Measurements from ENCODE around the gene NKAIN2. TPM values are rescaled to one million over a fixed set of nuclear protein-coding genes. Genes with fewer than 3 reads are reported as not detected.
"Not testable (repeated sequence)": the region's sequence is repeated elsewhere in the genome, so short reads cannot be mapped to it uniquely, and the experiment has no call there.

NKAIN2 gene
- total and polyA plus RNA-seq, 8 donors: 9.5 to 23.4 (median 18.9) TPM; not detected in 2

DNA sequence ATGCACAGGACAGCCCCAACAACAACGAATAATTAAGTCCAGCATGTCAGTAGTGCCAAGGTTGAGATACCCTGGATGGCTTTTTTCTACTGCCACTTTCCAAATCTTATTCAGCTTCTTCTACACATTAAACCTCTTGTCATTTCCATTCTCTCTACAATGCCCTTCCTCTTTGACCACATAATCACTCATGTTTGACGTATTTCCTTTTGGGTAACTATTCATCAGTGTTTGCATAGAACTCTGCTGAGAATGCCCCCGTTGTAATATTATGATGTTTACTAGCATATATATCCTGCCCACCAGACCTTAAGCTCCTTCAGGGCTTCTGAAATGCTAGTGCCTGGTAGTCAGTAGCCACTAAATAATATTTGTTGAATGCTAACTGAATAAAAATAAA lies 643.3 kb downstream of the NKAIN2 start:
- TF ChIP-seq, protein P1, sequence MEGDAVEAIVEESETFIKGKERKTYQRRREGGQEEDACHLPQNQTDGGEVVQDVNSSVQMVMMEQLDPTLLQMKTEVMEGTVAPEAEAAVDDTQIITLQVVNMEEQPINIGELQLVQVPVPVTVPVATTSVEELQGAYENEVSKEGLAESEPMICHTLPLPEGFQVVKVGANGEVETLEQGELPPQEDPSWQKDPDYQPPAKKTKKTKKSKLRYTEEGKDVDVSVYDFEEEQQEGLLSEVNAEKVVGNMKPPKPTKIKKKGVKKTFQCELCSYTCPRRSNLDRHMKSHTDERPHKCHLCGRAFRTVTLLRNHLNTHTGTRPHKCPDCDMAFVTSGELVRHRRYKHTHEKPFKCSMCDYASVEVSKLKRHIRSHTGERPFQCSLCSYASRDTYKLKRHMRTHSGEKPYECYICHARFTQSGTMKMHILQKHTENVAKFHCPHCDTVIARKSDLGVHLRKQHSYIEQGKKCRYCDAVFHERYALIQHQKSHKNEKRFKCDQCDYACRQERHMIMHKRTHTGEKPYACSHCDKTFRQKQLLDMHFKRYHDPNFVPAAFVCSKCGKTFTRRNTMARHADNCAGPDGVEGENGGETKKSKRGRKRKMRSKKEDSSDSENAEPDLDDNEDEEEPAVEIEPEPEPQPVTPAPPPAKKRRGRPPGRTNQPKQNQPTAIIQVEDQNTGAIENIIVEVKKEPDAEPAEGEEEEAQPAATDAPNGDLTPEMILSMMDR (IDR thresholded peaks at IDR 0.05): no peak
- Histone ChIP-seq H3K9me3 (no peaks in the 10 kb centered on the region), H3K36me3 (no peaks in the 10 kb centered on the region), H3K27me3 (no peaks in the 10 kb centered on the region), H3K4me3 (no peak overlapping the region), H3K27ac (no peak overlapping the region), H3K4me1 (no peaks in the 10 kb centered on the region)
- no peak for ATAC-seq
- intact Hi-C loops (cut with DNase I): no loop called here
- DNase-seq: no peak

- Histone ChIP-seq H3K36me3 (no peaks in the 10 kb centered on the region), H3K4me3 (no peak overlapping the region), H3K27me3 (no peaks in the 10 kb centered on the region), H3K9me3 (no peaks in the 10 kb centered on the region), H3K27ac (no peak overlapping the region), H3K4me1 (no peaks in the 10 kb centered on the region)
- intact Hi-C loops (cut with DNase I): no loop called here
- TF ChIP-seq, protein P1 (IDR thresholded peaks at IDR 0.05): no peak
- ATAC-seq (no peak), DNase-seq (no peak)
Observed at GRCh38 chr6:124459268-124459667, 655.6 kb downstream of the NKAIN2 start.

DNA sequence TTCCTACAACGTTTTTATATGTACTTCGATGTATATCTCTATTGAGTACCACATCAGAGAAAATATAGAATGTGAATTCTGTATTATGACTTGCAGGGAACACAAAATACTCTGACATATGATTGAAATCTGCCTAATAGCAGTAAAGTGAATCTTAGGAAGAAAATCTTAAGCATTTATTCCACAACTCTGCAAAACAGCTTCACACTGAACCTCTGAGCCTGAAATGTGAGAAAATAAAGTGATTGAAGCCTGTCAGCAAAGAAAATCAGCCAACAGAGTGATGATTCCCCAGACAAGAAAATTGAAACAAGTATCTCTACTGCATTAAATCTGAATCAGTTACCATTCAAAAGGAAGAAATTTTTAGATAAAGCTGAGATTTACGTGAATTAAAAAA lies 659.1 kb downstream of the NKAIN2 start:
- no peaks in the 10 kb centered on the region for H3K36me3 ChIP-seq
- no peak overlapping the region for H3K27ac ChIP-seq
- H3K4me1 ChIP-seq: no peaks in the 10 kb centered on the region
- H3K9me3 ChIP-seq: no peaks in the 10 kb centered on the region
- H3K4me3 ChIP-seq: no peak overlapping the region
- no peak for DNase-seq
- TF ChIP-seq, protein P1 (IDR thresholded peaks at IDR 0.05): no peak
- no peaks in the 10 kb centered on the region for H3K27me3 ChIP-seq
- intact Hi-C loops (cut with DNase I): no loop called here
- no peak for ATAC-seq

- DNase-seq: no peak
- no peak for ATAC-seq
- Histone ChIP-seq H3K27me3 (no peaks in the 10 kb centered on the region), H3K9me3 (no peaks in the 10 kb centered on the region), H3K4me1 (no peaks in the 10 kb centered on the region), H3K36me3 (no peaks in the 10 kb centered on the region), H3K27ac (no peak overlapping the region), H3K4me3 (no peak overlapping the region)
- TF ChIP-seq, protein P1 (IDR thresholded peaks at IDR 0.05): no peak
- intact Hi-C loops (cut with DNase I): no loop called here
Observed at GRCh38 chr6:124463271-124463670, 659.6 kb downstream of the NKAIN2 start.

DNA sequence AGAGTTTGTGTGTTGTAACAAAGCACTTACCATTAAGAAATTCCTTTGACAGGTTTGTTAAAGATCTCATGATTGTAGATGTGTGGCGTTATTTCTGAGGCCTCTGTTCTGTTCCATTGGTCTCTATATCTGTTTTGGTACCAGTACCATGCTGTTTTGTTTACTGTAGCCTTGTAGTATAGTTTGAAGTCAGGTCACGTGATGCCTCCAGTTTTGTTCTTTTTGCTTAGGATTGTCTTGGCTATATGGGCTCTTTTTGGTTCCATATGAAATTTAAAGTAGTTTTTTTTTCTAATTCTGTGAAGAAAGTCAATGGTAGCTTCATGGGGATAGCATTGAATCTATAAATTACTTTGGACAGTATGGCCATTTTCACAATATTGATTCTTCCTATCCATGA lies 660.9 kb downstream of the NKAIN2 start:
- intact Hi-C loops (cut with DNase I): not testable (repeated sequence)

GRCh38 chr6:124466949-124467348 lies 663.3 kb downstream of the NKAIN2 start:
- intact Hi-C loops (cut with DNase I): no loop called here
- H3K36me3 ChIP-seq: no peaks in the 10 kb centered on the region
- no peaks in the 10 kb centered on the region for H3K9me3 ChIP-seq
- DNase-seq (no peak), ATAC-seq (no peak)
- no peaks in the 10 kb centered on the region for H3K4me1 ChIP-seq
- H3K27ac ChIP-seq: no peak overlapping the region
- H3K4me3 ChIP-seq: no peak overlapping the region
- H3K27me3 ChIP-seq: no peaks in the 10 kb centered on the region
- TF ChIP-seq, protein P1 (IDR thresholded peaks at IDR 0.05): no peak

More for the DNA sequence above, 660.9 kb downstream of the NKAIN2 start:
- not testable (repeated sequence) for H3K4me1 ChIP-seq, H3K27ac ChIP-seq, H3K27me3 ChIP-seq, H3K36me3 ChIP-seq, H3K9me3 ChIP-seq, H3K4me3 ChIP-seq, DNase-seq, ATAC-seq
